Naive B cell (primary cell): ENCODE data around the gene INTU. TPM values are rescaled to one million over a fixed set of nuclear protein-coding genes. Genes with fewer than 3 reads are reported as not detected.
"Not testable (repeated sequence)": the region's sequence is repeated elsewhere in the genome, so short reads cannot be mapped to it uniquely, and the experiment has no call there.

Source experiments
- ATAC-seq, 2 donors: fragments of 150-1000 bp; cut with Tn5 transposase; 2 replicates each; pipeline ENCODE4 v1.10.0; 2021; ENCODE audit warnings: low read depth in 2 of 2, mild to moderate bottlenecking in 2 of 2, moderate library complexity in 2 of 2
- DNase-seq: peaks from one replicate; pipeline ENCODE4 v3.0.0; 2022
- H3K27ac Mint-ChIP-seq, 6 donors: one replicate each; pipeline ENCODE4 v1.8.0; 2020 to 2022; ENCODE audit warnings: mild to moderate bottlenecking in 6 of 6, mixed read lengths in 6 of 6, moderate library complexity in 5 of 6, inconsistent platforms in 2 of 6
- H3K27me3 Mint-ChIP-seq, 3 donors: one replicate each; pipeline ENCODE4 v1.8.0; 2021 to 2022; ENCODE audit warnings: mixed read lengths in 3 of 3, mild to moderate bottlenecking in 1 of 3
- H3K36me3 Mint-ChIP-seq, 2 donors: one replicate each; pipeline ENCODE4 v1.8.0; 2020 to 2022; ENCODE audit warnings: mixed read lengths in 2 of 2, inconsistent platforms in 1 of 2, mild to moderate bottlenecking in 1 of 2
- H3K4me1 Mint-ChIP-seq, 3 donors: one replicate each; pipeline ENCODE4 v1.8.0; 2020 to 2022; ENCODE audit warnings: mixed read lengths in 3 of 3, inconsistent platforms in 1 of 3, mild to moderate bottlenecking in 1 of 3, moderate library complexity in 1 of 3
- H3K4me3 Mint-ChIP-seq, 8 donors: one replicate each; pipeline ENCODE4 v1.8.0; 2020 to 2022; ENCODE audit warnings: mild to moderate bottlenecking in 8 of 8, mixed read lengths in 8 of 8, moderate library complexity in 8 of 8, inconsistent platforms in 2 of 8
- H3K9me3 Mint-ChIP-seq, 7 donors: one replicate each; pipeline ENCODE4 v1.8.0; 2020 to 2022; ENCODE audit warnings: mixed read lengths in 7 of 7, mild to moderate bottlenecking in 5 of 7, inconsistent platforms in 2 of 7, moderate library complexity in 1 of 7
- polyA plus RNA-seq, 6 donors: library from polyadenylated mRNA; unstranded; fragments of 300-500 nt; fragmentation: Illumina TruSeq; gene quantifications; one replicate each; pipeline ENCODE4 v1.2.3, GENCODE V29; 2021; ENCODE audit warnings: low read depth in 6 of 6

The INTU gene
- polyA plus RNA-seq, 6 donors from 2014 or later, result 2.0 TPM; not detected in 5

- Mint-ChIP-seq H3K4me3 (peak overlapping the region in 7 of 8 donors; percentile 49 to 84 (median 63)), H3K4me1 (peaks cover 8 to 15% (median 10%) of the 10 kb centered on the region in 3 donors), H3K36me3 (peaks cover 0 to 7% of the 10 kb centered on the region in 2 donors), H3K27me3 (peaks cover 41 to 48% (median 45%) of the 10 kb centered on the region in 3 donors), H3K9me3 (peaks cover 0 to 14% (median 3%) of the 10 kb centered on the region in 7 donors), H3K27ac (no peak overlapping the region)
- no peak for DNase-seq
- ATAC-seq, result peak; percentile 57 to 58
Observed at GRCh38 chr4:127622921-127623796, 9.6 kb upstream of the INTU start.

DNA sequence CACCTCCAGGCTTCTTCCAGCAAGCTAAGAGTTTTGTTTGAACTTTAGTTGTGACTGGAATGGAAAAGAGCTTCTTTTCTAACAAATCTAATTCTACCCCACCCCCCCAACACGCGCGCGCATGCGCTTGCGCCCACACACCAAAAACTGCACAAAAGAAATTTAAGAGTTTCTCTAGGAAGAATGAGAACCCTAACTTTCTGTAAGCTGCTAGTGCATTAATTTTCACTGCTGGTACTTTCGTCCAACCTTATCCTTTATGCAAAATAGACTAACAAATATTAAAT is 9.0 kb upstream of the INTU start:
- Mint-ChIP-seq H3K27me3 (peaks cover 42 to 49% (median 46%) of the 10 kb centered on the region in 3 donors), H3K4me1 (peaks cover 8 to 15% (median 10%) of the 10 kb centered on the region in 3 donors), H3K4me3 (peak overlapping the region in 7 of 8 donors; percentile 16 to 77 (median 62)), H3K27ac (no peak overlapping the region), H3K36me3 (peaks cover 0 to 5% of the 10 kb centered on the region in 2 donors), H3K9me3 (peaks cover 0 to 10% (median 2%) of the 10 kb centered on the region in 7 donors)
- ATAC-seq (no peak), DNase-seq (no peak)

GRCh38 chr4:127624173-127624572 is 8.6 kb upstream of the INTU start:
- Mint-ChIP-seq H3K4me1 (peaks cover 8 to 15% (median 10%) of the 10 kb centered on the region in 3 donors), H3K9me3 (peaks cover 0 to 6% (median 0%) of the 10 kb centered on the region in 7 donors), H3K4me3 (peak overlapping the region in 1 of 8 donors; percentile 60), H3K36me3 (peaks cover 0 to under 1% of the 10 kb centered on the region in 2 donors), H3K27ac (no peak overlapping the region), H3K27me3 (peaks cover 37 to 47% (median 43%) of the 10 kb centered on the region in 3 donors)
- ATAC-seq (no peak), DNase-seq (no peak)

- Mint-ChIP-seq H3K27ac (no peak overlapping the region), H3K4me3 (no peak overlapping the region), H3K4me1 (peaks cover 12 to 14% (median 13%) of the 10 kb centered on the region in 3 donors), H3K36me3 (no peaks in the 10 kb centered on the region), H3K27me3 (peaks cover 38 to 56% (median 43%) of the 10 kb centered on the region in 3 donors), H3K9me3 (peaks cover 0 to 5% (median 0%) of the 10 kb centered on the region in 7 donors)
- ATAC-seq (no peak), DNase-seq (no peak)
Observed at GRCh38 chr4:127629371-127629770, 3.4 kb upstream of the INTU start.

GRCh38 chr4:127630152-127630551 is 2.6 kb upstream of the INTU start:
- peaks cover 0 to 2% (median 0%) of the 10 kb centered on the region in 7 donors for H3K9me3 Mint-ChIP-seq
- H3K27me3 Mint-ChIP-seq, result peaks cover 32 to 52% (median 39%) of the 10 kb centered on the region in 3 donors
- ATAC-seq, result no peak
- no peak overlapping the region for H3K27ac Mint-ChIP-seq
- peaks cover 12 to 14% (median 13%) of the 10 kb centered on the region in 3 donors for H3K4me1 Mint-ChIP-seq
- H3K36me3 Mint-ChIP-seq, result no peaks in the 10 kb centered on the region
- no peak overlapping the region for H3K4me3 Mint-ChIP-seq
- DNase-seq, result no peak

DNA sequence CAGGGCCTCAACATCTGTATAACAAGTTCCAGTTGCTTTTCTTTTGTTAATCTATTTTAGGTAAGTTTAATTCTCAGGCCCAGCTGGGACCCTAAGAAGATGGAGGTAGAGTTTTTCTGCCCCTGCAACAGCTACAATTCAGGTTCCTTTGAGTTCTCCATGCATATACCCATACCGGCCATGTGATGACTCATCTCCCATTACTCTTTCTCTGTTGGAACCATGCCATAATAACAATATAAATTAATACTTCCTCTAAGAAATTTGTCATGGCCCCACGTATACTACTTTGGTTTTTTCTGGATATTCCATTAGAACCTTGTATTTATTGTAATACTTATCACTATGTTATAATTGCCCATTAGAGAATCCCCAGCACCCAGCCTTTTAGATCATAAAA is 1.3 kb upstream of the INTU start:
- no peak for ATAC-seq
- peaks cover 12 to 14% (median 13%) of the 10 kb centered on the region in 3 donors for H3K4me1 Mint-ChIP-seq
- H3K27me3 Mint-ChIP-seq, result peaks cover 32 to 51% (median 39%) of the 10 kb centered on the region in 3 donors

DNA sequence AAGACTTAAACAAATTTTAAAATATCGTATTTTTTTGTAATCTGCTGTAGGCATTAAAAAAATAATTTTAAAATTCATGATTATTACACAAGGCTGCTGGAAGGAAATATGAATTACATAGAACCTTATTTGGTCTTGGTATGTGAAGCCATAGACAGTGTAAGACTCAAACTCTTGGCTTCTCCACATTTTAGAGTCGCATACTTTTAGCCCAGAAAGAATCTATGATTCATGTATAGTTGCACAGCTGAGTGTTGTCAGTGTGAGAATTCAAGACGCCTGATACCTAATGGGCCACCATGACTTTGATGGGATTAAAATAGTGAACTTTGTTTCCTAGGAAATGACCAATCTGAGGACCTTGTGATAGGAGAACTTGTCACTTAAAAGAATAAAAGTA is 1.4 kb downstream of the INTU start:
- DNase-seq, result no peak
- Mint-ChIP-seq H3K4me3 (no peak overlapping the region), H3K27me3 (peaks cover 22 to 45% (median 33%) of the 10 kb centered on the region in 3 donors), H3K27ac (no peak overlapping the region), H3K9me3 (peaks cover 0 to 2% (median 0%) of the 10 kb centered on the region in 7 donors), H3K36me3 (peaks cover 0 to 5% of the 10 kb centered on the region in 2 donors), H3K4me1 (peaks cover 12 to 14% (median 13%) of the 10 kb centered on the region in 3 donors)
- no peak for ATAC-seq

More for the DNA sequence above, 1.3 kb upstream of the INTU start:
- no peak for DNase-seq
- Mint-ChIP-seq H3K27ac (no peak overlapping the region), H3K4me3 (no peak overlapping the region), H3K9me3 (peaks cover 0 to 2% (median 0%) of the 10 kb centered on the region in 7 donors), H3K36me3 (no peaks in the 10 kb centered on the region)

DNA sequence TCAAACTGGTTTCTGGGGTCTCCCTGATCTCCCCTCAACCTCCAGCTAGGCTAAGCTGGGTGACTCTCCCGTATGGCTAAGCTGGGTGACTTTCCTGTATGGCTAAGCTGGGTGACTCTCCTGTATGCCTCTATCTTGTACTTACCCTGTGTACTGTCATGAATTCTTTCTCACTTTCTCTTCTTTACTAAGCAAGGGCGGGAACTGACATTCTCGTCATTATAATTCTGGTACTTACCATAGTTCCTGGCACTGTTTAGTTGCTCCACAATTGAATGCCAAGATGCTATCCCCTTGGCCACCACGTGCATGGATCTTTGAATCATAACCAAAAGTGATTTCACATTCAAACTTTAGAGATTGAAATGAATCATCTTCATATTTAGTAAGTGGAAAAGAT is 8.8 kb downstream of the INTU start:
- peaks cover 0 to 5% of the 10 kb centered on the region in 2 donors for H3K36me3 Mint-ChIP-seq
- DNase-seq (no peak), ATAC-seq (no peak)
- no peak overlapping the region for H3K27ac Mint-ChIP-seq
- peaks cover 0 to 4% (median 0%) of the 10 kb centered on the region in 7 donors for H3K9me3 Mint-ChIP-seq
- no peaks in the 10 kb centered on the region for H3K4me1 Mint-ChIP-seq
- peaks cover 0 to 11% (median 10%) of the 10 kb centered on the region in 3 donors for H3K27me3 Mint-ChIP-seq
- no peak overlapping the region for H3K4me3 Mint-ChIP-seq

GRCh38 chr4:127642169-127642568 is 9.4 kb downstream of the INTU start:
- no peak overlapping the region for H3K4me3 Mint-ChIP-seq
- ATAC-seq, result no peak

GRCh38 chr4:127643791-127644190 is 11.0 kb downstream of the INTU start:
- no peaks in the 10 kb centered on the region for H3K4me1 Mint-ChIP-seq
- peaks cover 0 to 4% (median 0%) of the 10 kb centered on the region in 7 donors for H3K9me3 Mint-ChIP-seq
- peaks cover 0 to 5% (median 0%) of the 10 kb centered on the region in 3 donors for H3K27me3 Mint-ChIP-seq
- DNase-seq (no peak), ATAC-seq (no peak)
- no peaks in the 10 kb centered on the region for H3K36me3 Mint-ChIP-seq
- H3K27ac Mint-ChIP-seq, result no peak overlapping the region
- H3K4me3 Mint-ChIP-seq, result no peak overlapping the region

More at GRCh38 chr4:127642169-127642568, 9.4 kb downstream of the INTU start:
- no peak for DNase-seq
- H3K9me3 Mint-ChIP-seq, result peaks cover 0 to 4% (median 0%) of the 10 kb centered on the region in 7 donors
- H3K27ac Mint-ChIP-seq, result no peak overlapping the region
- no peaks in the 10 kb centered on the region for H3K36me3 Mint-ChIP-seq
- H3K4me1 Mint-ChIP-seq, result no peaks in the 10 kb centered on the region
- peaks cover 0 to 9% (median 5%) of the 10 kb centered on the region in 3 donors for H3K27me3 Mint-ChIP-seq

DNA sequence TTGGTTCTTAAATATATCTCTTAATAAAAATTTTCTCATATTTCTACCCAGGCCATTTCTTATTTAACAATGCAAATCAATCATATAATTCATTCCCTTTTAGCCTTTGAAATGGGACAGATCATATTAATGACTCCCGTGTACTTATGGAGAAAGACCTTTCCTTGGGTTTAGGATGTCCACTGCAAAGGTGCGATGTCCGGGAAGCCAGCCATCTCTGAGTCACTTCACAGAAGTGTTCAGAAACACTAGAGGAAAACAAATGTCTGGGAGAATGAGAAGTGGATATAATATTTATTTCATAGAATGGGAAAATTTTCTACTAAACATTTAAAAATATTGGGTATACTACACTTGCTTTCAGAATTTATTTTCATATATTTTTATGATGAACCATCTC is 15.3 kb downstream of the INTU start:
- no peaks in the 10 kb centered on the region for H3K27me3 Mint-ChIP-seq
- no peak overlapping the region for H3K27ac Mint-ChIP-seq
- no peaks in the 10 kb centered on the region for H3K36me3 Mint-ChIP-seq
- ATAC-seq (no peak), DNase-seq (no peak)
- peaks cover 0 to 4% (median 0%) of the 10 kb centered on the region in 7 donors for H3K9me3 Mint-ChIP-seq
- H3K4me1 Mint-ChIP-seq, result no peaks in the 10 kb centered on the region
- no peak overlapping the region for H3K4me3 Mint-ChIP-seq

GRCh38 chr4:127655590-127655989 is 22.8 kb downstream of the INTU start:
- not testable (repeated sequence) for H3K36me3 Mint-ChIP-seq, ATAC-seq, H3K27ac Mint-ChIP-seq, DNase-seq, H3K4me1 Mint-ChIP-seq, H3K27me3 Mint-ChIP-seq, H3K9me3 Mint-ChIP-seq
- H3K4me3 Mint-ChIP-seq, result peak overlapping the region in 3 of 8 donors; percentile 61 to 80 (median 74)

DNA sequence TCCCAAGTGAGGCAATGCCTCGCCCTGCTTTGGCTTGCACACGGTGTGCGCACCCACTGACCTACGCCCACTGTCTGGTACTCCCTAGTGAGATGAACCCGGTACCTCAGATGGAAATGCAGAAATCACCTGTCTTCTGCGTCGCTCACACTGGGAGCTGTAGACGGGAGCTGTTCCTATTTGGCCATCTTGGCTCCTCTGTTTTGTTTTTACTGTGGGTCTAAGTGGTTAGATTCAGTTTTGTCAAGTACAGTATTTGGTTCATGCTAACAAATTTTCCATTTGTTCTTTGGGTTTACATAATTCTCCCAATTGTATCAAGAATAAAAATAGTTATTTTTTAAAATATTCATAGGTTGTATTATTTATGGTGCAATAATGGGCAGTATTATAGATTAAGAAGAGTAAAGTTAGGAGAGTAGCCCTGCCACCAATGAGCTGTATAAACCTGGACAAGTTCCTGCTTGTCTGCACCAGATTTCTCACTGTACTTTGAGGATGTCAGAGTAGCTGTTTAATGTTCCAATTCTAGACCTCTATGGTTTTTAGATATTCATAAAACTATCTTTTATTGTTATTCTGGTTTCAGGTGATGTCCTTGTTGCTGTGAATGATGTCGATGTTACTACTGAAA is 23.4 kb downstream of the INTU start:
- Mint-ChIP-seq H3K4me1 (no peaks in the 10 kb centered on the region), H3K4me3 (peak overlapping the region in 3 of 8 donors; percentile 61 to 80 (median 74)), H3K27ac (peak overlapping the region in 1 of 6 donors; percentile 38), H3K36me3 (no peaks in the 10 kb centered on the region), H3K27me3 (no peaks in the 10 kb centered on the region), H3K9me3 (peaks cover 0 to 1% (median 0%) of the 10 kb centered on the region in 7 donors)
- ATAC-seq (no peak), DNase-seq (no peak)
